Measurements from ENCODE around the gene RABGAP1L. TPM values are rescaled to one million over a fixed set of nuclear protein-coding genes. Genes with fewer than 3 reads are reported as not detected.

The RABGAP1L gene
- total RNA-seq, 1 experiment from 2014 or later, result 76.9 TPM

DNA sequence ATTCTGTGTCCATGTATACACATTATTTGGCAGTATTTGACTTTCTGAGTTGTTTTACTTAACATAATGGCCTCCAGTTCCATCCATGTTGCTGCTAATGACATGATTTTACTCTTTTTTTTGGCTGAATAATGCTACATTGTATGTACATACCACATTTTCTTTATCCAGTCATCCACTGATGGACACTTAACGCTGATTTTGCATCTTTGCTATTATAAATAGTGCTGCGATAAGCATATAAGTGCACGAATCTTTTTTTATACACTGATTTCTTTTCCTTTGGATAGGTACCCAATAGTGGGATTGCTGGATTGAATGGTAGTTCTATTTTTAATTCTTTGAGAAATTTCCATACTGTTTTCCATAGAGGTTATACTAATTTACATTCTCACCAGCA lies 544.0 kb downstream of the RABGAP1L start (continued):
- TF ChIP-seq, protein P1, sequence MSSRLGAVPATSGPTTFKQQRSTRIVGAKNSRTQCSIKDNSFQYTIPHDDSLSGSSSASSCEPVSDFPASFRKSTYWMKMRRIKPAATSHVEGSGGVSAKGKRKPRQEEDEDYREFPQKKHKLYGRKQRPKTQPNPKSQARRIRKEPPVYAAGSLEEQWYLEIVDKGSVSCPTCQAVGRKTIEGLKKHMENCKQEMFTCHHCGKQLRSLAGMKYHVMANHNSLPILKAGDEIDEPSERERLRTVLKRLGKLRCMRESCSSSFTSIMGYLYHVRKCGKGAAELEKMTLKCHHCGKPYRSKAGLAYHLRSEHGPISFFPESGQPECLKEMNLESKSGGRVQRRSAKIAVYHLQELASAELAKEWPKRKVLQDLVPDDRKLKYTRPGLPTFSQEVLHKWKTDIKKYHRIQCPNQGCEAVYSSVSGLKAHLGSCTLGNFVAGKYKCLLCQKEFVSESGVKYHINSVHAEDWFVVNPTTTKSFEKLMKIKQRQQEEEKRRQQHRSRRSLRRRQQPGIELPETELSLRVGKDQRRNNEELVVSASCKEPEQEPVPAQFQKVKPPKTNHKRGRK (CRISPR knock-in tag; IDR thresholded peaks at IDR 0.05; ENCODE audit: borderline replicate concordance), result no peak
- TF ChIP-seq, protein P2, sequence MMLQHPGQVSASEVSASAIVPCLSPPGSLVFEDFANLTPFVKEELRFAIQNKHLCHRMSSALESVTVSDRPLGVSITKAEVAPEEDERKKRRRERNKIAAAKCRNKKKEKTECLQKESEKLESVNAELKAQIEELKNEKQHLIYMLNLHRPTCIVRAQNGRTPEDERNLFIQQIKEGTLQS (CRISPR knock-in tag; conservative IDR thresholded peaks at IDR 0.05), result no peak
- no peak for TF ChIP-seq NFE2L1 (CRISPR knock-in tag; IDR thresholded peaks at IDR 0.05)
- TF ChIP-seq, protein P3, sequence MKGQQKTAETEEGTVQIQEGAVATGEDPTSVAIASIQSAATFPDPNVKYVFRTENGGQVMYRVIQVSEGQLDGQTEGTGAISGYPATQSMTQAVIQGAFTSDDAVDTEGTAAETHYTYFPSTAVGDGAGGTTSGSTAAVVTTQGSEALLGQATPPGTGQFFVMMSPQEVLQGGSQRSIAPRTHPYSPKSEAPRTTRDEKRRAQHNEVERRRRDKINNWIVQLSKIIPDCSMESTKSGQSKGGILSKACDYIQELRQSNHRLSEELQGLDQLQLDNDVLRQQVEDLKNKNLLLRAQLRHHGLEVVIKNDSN (CRISPR knock-in tag; IDR thresholded peaks at IDR 0.05), result no peak
- TF ChIP-seq, protein P4, sequence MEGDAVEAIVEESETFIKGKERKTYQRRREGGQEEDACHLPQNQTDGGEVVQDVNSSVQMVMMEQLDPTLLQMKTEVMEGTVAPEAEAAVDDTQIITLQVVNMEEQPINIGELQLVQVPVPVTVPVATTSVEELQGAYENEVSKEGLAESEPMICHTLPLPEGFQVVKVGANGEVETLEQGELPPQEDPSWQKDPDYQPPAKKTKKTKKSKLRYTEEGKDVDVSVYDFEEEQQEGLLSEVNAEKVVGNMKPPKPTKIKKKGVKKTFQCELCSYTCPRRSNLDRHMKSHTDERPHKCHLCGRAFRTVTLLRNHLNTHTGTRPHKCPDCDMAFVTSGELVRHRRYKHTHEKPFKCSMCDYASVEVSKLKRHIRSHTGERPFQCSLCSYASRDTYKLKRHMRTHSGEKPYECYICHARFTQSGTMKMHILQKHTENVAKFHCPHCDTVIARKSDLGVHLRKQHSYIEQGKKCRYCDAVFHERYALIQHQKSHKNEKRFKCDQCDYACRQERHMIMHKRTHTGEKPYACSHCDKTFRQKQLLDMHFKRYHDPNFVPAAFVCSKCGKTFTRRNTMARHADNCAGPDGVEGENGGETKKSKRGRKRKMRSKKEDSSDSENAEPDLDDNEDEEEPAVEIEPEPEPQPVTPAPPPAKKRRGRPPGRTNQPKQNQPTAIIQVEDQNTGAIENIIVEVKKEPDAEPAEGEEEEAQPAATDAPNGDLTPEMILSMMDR (IDR thresholded peaks at IDR 0.05), result no peak
- no peak for TF ChIP-seq ZNF138 (CRISPR knock-in tag; conservative IDR thresholded peaks at IDR 0.05)

DNA sequence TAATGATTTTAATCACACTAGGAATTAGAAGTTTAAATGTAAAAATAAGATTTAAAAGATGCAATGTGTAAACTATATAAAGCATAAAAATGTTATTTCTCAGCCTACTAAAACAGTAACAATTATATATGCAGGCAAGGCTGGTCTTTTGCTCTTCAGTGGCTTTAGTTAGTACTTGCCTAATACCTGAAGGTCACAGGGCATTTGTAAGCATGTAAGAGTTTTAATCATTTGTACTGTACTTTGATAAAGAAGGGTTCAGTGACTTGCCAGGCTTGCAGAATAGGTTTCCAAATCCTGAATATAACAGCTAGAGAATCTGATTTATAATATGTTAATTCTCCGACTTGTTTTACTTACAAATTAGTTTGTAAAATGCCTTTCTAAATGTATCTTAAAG lies 545.0 kb downstream of the RABGAP1L start:
- Mint-ChIP-seq H3K4me3 (no peak overlapping the region), H3K27me3 (ENCODE audit: low read depth) (no peaks in the 10 kb centered on the region), H3K36me3 (peaks cover under 1% of the 10 kb centered on the region; the same call in 1 of the 2 replicates), H3K9me3 (peaks cover 1% of the 10 kb centered on the region), H3K4me1 (peaks cover 14% of the 10 kb centered on the region), H3K27ac (no peak overlapping the region)
- no peak for DNase-seq (ENCODE audit: low spot score)
- ATAC-seq, result no peak
- TF ChIP-seq PRRX2 (CRISPR knock-in tag; IDR thresholded peaks at IDR 0.05) (no peak), RORB (CRISPR knock-in tag; IDR thresholded peaks at IDR 0.05) (no peak), NR1H2 (CRISPR knock-in tag; IDR thresholded peaks at IDR 0.05) (no peak), CBFB (CRISPR knock-in tag; IDR thresholded peaks at IDR 0.05; ENCODE audit: low read depth) (no peak), NFATC4 (CRISPR knock-in tag; IDR thresholded peaks at IDR 0.05) (no peak)
- TF ChIP-seq, protein P5, sequence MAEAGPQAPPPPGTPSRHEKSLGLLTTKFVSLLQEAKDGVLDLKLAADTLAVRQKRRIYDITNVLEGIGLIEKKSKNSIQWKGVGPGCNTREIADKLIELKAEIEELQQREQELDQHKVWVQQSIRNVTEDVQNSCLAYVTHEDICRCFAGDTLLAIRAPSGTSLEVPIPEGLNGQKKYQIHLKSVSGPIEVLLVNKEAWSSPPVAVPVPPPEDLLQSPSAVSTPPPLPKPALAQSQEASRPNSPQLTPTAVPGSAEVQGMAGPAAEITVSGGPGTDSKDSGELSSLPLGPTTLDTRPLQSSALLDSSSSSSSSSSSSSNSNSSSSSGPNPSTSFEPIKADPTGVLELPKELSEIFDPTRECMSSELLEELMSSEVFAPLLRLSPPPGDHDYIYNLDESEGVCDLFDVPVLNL (CRISPR knock-in tag; IDR thresholded peaks at IDR 0.05; ENCODE audit: borderline replicate concordance, low read depth), result no peak
- TF ChIP-seq, protein P4 (IDR thresholded peaks at IDR 0.05), result no peak
- TF ChIP-seq, protein P6, sequence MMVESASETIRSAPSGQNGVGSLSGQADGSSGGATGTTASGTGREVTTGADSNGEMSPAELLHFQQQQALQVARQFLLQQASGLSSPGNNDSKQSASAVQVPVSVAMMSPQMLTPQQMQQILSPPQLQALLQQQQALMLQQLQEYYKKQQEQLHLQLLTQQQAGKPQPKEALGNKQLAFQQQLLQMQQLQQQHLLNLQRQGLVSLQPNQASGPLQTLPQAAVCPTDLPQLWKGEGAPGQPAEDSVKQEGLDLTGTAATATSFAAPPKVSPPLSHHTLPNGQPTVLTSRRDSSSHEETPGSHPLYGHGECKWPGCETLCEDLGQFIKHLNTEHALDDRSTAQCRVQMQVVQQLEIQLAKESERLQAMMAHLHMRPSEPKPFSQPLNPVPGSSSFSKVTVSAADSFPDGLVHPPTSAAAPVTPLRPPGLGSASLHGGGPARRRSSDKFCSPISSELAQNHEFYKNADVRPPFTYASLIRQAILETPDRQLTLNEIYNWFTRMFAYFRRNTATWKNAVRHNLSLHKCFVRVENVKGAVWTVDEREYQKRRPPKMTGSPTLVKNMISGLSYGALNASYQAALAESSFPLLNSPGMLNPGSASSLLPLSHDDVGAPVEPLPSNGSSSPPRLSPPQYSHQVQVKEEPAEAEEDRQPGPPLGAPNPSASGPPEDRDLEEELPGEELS (CRISPR knock-in tag; IDR thresholded peaks at IDR 0.05), result no peak
- TF ChIP-seq, protein P7, sequence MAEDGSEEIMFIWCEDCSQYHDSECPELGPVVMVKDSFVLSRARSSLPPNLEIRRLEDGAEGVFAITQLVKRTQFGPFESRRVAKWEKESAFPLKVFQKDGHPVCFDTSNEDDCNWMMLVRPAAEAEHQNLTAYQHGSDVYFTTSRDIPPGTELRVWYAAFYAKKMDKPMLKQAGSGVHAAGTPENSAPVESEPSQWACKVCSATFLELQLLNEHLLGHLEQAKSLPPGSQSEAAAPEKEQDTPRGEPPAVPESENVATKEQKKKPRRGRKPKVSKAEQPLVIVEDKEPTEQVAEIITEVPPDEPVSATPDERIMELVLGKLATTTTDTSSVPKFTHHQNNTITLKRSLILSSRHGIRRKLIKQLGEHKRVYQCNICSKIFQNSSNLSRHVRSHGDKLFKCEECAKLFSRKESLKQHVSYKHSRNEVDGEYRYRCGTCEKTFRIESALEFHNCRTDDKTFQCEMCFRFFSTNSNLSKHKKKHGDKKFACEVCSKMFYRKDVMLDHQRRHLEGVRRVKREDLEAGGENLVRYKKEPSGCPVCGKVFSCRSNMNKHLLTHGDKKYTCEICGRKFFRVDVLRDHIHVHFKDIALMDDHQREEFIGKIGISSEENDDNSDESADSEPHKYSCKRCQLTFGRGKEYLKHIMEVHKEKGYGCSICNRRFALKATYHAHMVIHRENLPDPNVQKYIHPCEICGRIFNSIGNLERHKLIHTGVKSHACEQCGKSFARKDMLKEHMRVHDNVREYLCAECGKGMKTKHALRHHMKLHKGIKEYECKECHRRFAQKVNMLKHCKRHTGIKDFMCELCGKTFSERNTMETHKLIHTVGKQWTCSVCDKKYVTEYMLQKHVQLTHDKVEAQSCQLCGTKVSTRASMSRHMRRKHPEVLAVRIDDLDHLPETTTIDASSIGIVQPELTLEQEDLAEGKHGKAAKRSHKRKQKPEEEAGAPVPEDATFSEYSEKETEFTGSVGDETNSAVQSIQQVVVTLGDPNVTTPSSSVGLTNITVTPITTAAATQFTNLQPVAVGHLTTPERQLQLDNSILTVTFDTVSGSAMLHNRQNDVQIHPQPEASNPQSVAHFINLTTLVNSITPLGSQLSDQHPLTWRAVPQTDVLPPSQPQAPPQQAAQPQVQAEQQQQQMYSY (CRISPR knock-in tag; IDR thresholded peaks at IDR 0.05), result no peak
- TF ChIP-seq, protein P8, sequence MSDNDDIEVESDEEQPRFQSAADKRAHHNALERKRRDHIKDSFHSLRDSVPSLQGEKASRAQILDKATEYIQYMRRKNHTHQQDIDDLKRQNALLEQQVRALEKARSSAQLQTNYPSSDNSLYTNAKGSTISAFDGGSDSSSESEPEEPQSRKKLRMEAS (CRISPR knock-in tag; IDR thresholded peaks at IDR 0.05), result no peak
- TF ChIP-seq, protein P9, sequence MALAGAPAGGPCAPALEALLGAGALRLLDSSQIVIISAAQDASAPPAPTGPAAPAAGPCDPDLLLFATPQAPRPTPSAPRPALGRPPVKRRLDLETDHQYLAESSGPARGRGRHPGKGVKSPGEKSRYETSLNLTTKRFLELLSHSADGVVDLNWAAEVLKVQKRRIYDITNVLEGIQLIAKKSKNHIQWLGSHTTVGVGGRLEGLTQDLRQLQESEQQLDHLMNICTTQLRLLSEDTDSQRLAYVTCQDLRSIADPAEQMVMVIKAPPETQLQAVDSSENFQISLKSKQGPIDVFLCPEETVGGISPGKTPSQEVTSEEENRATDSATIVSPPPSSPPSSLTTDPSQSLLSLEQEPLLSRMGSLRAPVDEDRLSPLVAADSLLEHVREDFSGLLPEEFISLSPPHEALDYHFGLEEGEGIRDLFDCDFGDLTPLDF (CRISPR knock-in tag; IDR thresholded peaks at IDR 0.05), result no peak
- TF ChIP-seq, protein P10, sequence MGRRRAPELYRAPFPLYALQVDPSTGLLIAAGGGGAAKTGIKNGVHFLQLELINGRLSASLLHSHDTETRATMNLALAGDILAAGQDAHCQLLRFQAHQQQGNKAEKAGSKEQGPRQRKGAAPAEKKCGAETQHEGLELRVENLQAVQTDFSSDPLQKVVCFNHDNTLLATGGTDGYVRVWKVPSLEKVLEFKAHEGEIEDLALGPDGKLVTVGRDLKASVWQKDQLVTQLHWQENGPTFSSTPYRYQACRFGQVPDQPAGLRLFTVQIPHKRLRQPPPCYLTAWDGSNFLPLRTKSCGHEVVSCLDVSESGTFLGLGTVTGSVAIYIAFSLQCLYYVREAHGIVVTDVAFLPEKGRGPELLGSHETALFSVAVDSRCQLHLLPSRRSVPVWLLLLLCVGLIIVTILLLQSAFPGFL (CRISPR knock-in tag; IDR thresholded peaks at IDR 0.05; ENCODE audit: borderline replicate concordance), result no peak
- POLR2A ChIA-PET, result no interaction called here
- CTCF ChIA-PET, result no interaction called here
